Brain microvascular endothelial cell (primary cell): ENCODE data around the gene SH2D5.

Experiments used
- DNase-seq: peaks from one replicate; pipeline ENCODE4 v3.0.0-alpha.2; 2020
- H3K27ac ChIP-seq: fragments of 250-450 bp; sonication (Bioruptor Pico); 2 replicates; pipeline ENCODE4 v1.5.1; 2020; ENCODE audit warnings: mild to moderate bottlenecking, moderate library complexity
- H3K27me3 ChIP-seq: fragments of 250-450 bp; sonication (Bioruptor Pico); replicated peaks from 2 replicates; pipeline ENCODE4 v1.5.1; 2020; ENCODE audit warnings: mild to moderate bottlenecking
- H3K36me3 ChIP-seq: fragments of 250-450 bp; sonication (Bioruptor Pico); replicated peaks from 2 replicates; pipeline ENCODE4 v1.5.1; 2020; ENCODE audit warnings: mild to moderate bottlenecking
- H3K4me3 ChIP-seq: 2 replicates; pipeline ENCODE4 v1.5.1; 2011; ENCODE audit warnings: low read depth, mild to moderate bottlenecking, control low read depth, low read length, moderate library complexity
- in situ Hi-C: cut with HindIII; loops from 2 replicates; pipeline ENCODE4 v1.10.0; 2017; ENCODE audit warnings: low sequenced_read_pairs, low pct_ligation_motif_present
- TF ChIP-seq, protein P1 (sequence below): IDR thresholded peaks from 2 replicates; pipeline ENCODE4 v1.5.1; 2011; ENCODE audit warnings: low read depth, mild to moderate bottlenecking, moderate library complexity, low read length, control low read depth, inconsistent platforms; ENCODE audit errors: missing control alignments

SH2D5 gene

GRCh38 chr1:20763417-20763816, 30.9 kb upstream of the SH2D5 start:
- no peak overlapping the region for H3K27ac ChIP-seq
- peaks cover 71% of the 10 kb centered on the region for H3K36me3 ChIP-seq
- H3K4me3 ChIP-seq = no peak overlapping the region
- no peaks in the 10 kb centered on the region for H3K27me3 ChIP-seq
- in situ Hi-C loops = no loop called here
- no peak for DNase-seq
- TF ChIP-seq, protein P1, sequence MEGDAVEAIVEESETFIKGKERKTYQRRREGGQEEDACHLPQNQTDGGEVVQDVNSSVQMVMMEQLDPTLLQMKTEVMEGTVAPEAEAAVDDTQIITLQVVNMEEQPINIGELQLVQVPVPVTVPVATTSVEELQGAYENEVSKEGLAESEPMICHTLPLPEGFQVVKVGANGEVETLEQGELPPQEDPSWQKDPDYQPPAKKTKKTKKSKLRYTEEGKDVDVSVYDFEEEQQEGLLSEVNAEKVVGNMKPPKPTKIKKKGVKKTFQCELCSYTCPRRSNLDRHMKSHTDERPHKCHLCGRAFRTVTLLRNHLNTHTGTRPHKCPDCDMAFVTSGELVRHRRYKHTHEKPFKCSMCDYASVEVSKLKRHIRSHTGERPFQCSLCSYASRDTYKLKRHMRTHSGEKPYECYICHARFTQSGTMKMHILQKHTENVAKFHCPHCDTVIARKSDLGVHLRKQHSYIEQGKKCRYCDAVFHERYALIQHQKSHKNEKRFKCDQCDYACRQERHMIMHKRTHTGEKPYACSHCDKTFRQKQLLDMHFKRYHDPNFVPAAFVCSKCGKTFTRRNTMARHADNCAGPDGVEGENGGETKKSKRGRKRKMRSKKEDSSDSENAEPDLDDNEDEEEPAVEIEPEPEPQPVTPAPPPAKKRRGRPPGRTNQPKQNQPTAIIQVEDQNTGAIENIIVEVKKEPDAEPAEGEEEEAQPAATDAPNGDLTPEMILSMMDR = no peak

- Histone ChIP-seq H3K27me3 (no peaks in the 10 kb centered on the region), H3K27ac (no peak overlapping the region), H3K36me3 (peaks cover 67% of the 10 kb centered on the region), H3K4me3 (no peak overlapping the region)
- in situ Hi-C loops = no loop called here
- DNase-seq = no peak
- TF ChIP-seq, protein P1 = no peak
Measured at GRCh38 chr1:20760322-20760721, 27.8 kb upstream of the SH2D5 start.

DNA sequence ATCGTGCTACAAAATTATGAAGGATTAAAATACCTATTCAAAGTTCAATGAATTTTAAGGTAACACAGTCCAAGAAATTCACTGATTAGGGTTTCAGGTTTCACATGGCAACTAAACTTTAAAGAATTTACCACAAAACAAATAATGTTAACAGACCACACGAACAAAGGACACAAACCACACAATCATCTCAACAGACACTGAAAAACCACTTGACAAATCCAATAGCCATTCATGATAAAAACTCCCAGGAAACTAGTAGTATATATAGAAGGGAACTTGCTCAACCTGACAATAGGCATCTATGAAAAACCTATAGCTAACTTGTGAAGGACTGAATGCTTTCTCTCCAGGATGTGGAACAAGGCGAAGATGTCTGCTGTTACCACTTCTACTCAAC, 21.1 kb upstream of the SH2D5 start:
- Histone ChIP-seq H3K4me3 (no peak overlapping the region), H3K27ac (no peak overlapping the region), H3K36me3 (peaks cover 44% of the 10 kb centered on the region), H3K27me3 (no peaks in the 10 kb centered on the region)
- TF ChIP-seq, protein P1 = no peak
- DNase-seq = no peak
- in situ Hi-C loops = no loop called here

DNA sequence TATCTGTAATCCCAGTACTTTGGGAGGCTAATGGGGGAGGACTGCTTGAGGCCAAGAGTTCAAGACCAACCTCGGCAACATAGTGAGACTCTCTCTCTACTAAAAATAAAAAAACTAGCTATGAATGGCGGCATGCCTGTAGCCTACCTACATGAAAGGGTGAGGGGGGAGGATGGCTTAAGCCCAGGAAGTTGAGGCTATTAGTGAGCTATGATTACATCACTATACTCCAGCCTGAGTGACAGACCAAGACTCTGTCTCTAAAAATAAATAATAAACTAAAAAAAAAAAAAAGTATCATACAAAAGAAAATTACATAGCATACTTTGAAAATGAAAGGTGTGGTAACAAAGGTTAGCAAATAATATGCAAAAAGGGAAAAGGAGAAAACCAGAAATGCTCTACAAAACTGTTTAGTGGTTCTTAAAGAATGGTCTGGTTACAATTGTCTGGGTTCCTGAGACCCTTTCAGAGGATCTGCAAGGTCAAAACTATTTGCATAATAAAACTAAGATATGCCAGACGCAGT, 19.0 kb upstream of the SH2D5 start:
- no peak overlapping the region for H3K4me3 ChIP-seq
- no peak for DNase-seq
- in situ Hi-C loops = no loop called here
- no peaks in the 10 kb centered on the region for H3K27me3 ChIP-seq
- TF ChIP-seq, protein P1 = no peak
- peaks cover 45% of the 10 kb centered on the region for H3K36me3 ChIP-seq
- no peak overlapping the region for H3K27ac ChIP-seq

- Histone ChIP-seq H3K36me3 (peaks cover 37% of the 10 kb centered on the region), H3K27me3 (no peaks in the 10 kb centered on the region), H3K27ac (no peak overlapping the region), H3K4me3 (no peak overlapping the region)
- TF ChIP-seq, protein P1 = no peak
- DNase-seq = no peak
- in situ Hi-C loops = no loop called here
Measured at GRCh38 chr1:20742671-20743070, 10.2 kb upstream of the SH2D5 start.

DNA sequence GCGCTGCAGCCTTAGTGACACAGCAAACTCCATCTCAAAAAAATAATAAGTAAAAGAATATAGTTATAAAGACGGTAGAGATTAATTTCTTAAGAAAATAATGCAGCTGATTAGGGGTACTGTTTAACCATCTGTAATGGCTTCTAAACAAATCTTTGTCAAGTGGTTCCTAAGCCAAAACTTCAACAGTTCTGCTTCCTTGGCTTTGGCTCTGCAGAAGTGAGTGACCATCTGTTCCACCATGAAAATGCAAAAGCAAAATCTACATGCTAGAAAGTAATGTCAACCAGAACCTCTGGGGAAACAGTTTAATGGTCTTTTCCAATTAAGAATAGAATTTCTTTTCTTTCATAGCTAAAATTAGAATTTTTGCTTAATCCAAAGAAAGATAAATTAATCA, 8.3 kb upstream of the SH2D5 start:
- H3K4me3 ChIP-seq = no peak overlapping the region
- peaks cover 22% of the 10 kb centered on the region for H3K36me3 ChIP-seq
- TF ChIP-seq, protein P1 = no peak
- no peak for DNase-seq
- no peaks in the 10 kb centered on the region for H3K27me3 ChIP-seq
- in situ Hi-C loops = no loop called here
- H3K27ac ChIP-seq = no peak overlapping the region
